GM06990 (cell line): Measurements from ENCODE around the gene ZNF546.

Source experiments
- DNase-seq: peaks from one replicate; pipeline ENCODE4 v3.0.0-alpha.2; 2011; ENCODE audit not compliant: insufficient read length; ENCODE audit errors: extremely low read depth
- H3K27me3 ChIP-seq: replicated peaks from 2 replicates; pipeline ENCODE4 v1.6.0; 2011; ENCODE audit warnings: low read length; ENCODE audit not compliant: control insufficient read depth, insufficient read depth
- H3K36me3 ChIP-seq: 2 replicates; pipeline ENCODE4 v1.5.1; 2011; ENCODE audit warnings: low read length; ENCODE audit not compliant: control insufficient read depth, insufficient read depth
- H3K4me3 ChIP-seq: replicated peaks from 2 replicates; pipeline ENCODE4 v1.5.1; 2011; ENCODE audit warnings: low read depth, mild to moderate bottlenecking, control low read depth, low read length
- TF ChIP-seq, protein P1 (sequence below): IDR thresholded peaks from 2 replicates; pipeline ENCODE4 v1.5.1; 2011; ENCODE audit warnings: low read length, control low read depth, mild to moderate bottlenecking, inconsistent platforms; ENCODE audit not compliant: insufficient read depth, poor library complexity, severe bottlenecking

Gene ZNF546

DNA sequence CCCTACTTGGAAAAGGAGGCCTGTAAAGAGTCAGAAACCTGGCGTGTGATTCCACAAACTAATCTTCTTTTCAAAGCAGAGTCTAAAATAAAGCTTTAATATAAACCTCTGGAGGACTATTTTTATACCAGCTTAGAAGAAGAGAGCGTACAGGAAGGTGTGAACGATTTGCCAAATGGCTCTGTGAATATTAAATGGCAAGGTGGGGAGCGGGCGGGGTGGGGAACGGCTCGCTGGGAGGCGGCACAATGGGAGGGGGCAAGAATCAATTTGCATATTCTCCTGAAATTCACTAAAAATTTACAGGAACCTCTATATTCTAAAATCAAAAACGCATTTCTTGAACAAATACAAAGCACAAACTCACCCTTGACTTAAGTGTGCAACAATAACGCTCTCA, 58.2 kb downstream of the ZNF546 start:
- Histone ChIP-seq H3K27me3 (no peaks in the 10 kb centered on the region), H3K4me3 (peak overlapping the region; percentile 99), H3K36me3 (no peaks in the 10 kb centered on the region)
- DNase-seq: no peak
- TF ChIP-seq, protein P1, sequence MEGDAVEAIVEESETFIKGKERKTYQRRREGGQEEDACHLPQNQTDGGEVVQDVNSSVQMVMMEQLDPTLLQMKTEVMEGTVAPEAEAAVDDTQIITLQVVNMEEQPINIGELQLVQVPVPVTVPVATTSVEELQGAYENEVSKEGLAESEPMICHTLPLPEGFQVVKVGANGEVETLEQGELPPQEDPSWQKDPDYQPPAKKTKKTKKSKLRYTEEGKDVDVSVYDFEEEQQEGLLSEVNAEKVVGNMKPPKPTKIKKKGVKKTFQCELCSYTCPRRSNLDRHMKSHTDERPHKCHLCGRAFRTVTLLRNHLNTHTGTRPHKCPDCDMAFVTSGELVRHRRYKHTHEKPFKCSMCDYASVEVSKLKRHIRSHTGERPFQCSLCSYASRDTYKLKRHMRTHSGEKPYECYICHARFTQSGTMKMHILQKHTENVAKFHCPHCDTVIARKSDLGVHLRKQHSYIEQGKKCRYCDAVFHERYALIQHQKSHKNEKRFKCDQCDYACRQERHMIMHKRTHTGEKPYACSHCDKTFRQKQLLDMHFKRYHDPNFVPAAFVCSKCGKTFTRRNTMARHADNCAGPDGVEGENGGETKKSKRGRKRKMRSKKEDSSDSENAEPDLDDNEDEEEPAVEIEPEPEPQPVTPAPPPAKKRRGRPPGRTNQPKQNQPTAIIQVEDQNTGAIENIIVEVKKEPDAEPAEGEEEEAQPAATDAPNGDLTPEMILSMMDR: no peak

DNA sequence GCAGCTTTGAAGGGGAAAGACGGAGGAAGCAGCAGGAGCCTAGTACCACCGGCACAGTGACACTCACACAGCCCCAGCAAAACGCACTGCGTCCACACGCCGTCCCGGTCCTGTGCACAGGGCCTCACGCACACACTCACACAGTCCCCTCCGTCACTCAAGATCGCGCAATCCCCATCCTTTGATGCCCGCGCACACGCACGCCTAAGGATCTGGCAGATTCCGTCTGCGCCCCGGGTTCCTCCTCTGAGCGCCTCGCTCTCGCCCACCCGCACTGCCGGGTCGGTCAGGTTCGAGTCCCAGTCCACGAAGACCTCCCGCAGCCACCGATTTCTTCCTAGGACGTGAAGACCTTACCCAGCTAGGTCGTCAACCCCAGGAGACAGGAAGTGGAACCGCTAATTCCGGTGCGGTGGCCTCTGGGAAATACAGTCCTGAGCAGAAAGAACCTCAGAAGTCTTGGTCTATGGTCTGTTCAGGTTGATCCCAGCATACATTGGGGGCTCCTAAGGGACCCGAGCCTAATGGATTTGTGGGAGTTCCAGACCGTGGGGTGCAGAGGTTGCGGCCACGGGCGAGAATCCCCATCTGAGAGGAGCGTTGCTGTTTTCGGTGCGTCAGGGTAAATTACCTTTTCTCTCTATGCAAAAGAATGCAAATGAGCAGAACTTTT, 59.1 kb downstream of the ZNF546 start, which contains the start of gene ZNF780B:
Gene ZNF780B, minus strand, starts transcription at position 400 of the 673 bp plus-strand sequence. CDS start 5,899 bp downstream, outside the sequence.
- peak within 1 kb of the TSS; percentile 99 for H3K4me3 ChIP-seq
- DNase-seq: peak; percentile 81
- TF ChIP-seq, protein P1: no peak
- no peaks in the 10 kb centered on the region for H3K36me3 ChIP-seq
- no peaks in the 10 kb centered on the region for H3K27me3 ChIP-seq

DNA sequence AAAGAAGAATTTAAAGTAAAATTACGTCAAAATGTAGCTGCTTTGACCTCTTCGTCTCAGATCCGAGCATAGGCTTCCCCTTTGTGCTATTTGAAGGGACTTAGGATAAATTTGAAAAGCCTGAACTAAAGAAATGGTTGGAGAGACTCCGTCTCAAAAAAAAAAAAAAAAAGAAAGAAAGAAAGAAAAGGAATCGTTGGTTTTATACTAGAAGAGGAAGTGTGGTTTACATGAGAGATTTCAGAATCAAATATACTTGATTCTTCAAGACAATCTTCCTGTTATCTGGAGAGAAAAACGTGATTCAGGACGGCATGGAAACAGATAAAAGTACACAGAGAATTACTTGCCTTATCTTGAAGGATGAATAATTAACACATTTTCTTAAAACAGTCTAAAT, 59.6 kb downstream of the ZNF546 start:
- DNase-seq: no peak
- Histone ChIP-seq H3K36me3 (no peaks in the 10 kb centered on the region), H3K27me3 (no peaks in the 10 kb centered on the region), H3K4me3 (peak overlapping the region; percentile 99)
- TF ChIP-seq, protein P1: no peak

DNA sequence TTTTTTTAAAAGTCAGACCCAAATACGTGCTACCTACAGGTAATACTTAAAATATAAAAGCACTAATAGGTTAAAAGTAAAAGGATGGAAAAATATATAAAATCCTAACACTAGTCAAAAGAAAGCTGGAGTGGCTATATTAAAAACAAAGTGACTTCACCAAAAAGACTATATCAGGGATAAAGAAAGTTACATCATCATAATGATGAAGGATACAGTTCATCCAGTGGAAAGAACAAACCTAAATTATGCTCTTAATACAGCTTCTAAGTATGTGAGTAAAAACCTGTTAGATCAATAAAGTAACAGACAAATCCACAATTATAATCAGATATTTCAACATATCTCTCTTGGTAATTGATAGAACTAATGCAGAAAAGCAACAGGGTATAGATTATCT, 60.3 kb downstream of the ZNF546 start:
- H3K4me3 ChIP-seq: peak overlapping the region; percentile 99; the same call in 1 of the 2 replicates
- TF ChIP-seq, protein P1: no peak
- no peaks in the 10 kb centered on the region for H3K36me3 ChIP-seq
- no peak for DNase-seq
- H3K27me3 ChIP-seq: no peaks in the 10 kb centered on the region

DNA sequence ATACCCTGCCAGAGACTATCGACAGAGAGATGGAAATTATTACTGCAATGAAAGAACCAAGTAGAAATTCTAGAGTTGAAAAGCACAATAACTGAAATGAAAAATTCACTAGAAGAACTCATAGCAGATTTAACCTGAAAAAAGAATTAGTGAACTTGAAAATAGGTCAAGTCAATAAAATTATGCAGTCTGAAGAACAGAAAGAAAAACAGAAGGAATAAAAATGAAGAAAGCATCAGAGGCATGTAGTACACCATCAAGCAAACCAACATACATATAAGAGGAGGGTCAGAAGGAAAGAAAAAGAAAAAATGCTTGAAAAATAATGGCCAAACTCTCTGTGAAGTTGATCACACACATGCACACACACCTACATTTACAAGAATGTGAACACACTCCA, 62.8 kb downstream of the ZNF546 start:
- H3K36me3 ChIP-seq: no peaks in the 10 kb centered on the region
- TF ChIP-seq, protein P1: no peak
- no peak for DNase-seq
- no peak overlapping the region for H3K4me3 ChIP-seq
- H3K27me3 ChIP-seq: no peaks in the 10 kb centered on the region
